H1 (cell line): Measurements from ENCODE around the gene ITGB8. TPM values are rescaled to one million over a fixed set of nuclear protein-coding genes. Genes with fewer than 3 reads are reported as not detected.

Experiments used
- CTCF ChIA-PET: fragments of 300-600 bp; sonication (Branson Sonifier 250); formaldehyde crosslinking; loops from one replicate; lab custom pipeline; 2021; ENCODE audit not compliant: partially characterized antibody; lab: Charles Lee
- POLR2A ChIA-PET: fragments of 300-600 bp; sonication (Branson Sonifier 250); formaldehyde crosslinking; loops from one replicate; lab custom pipeline; 2021; ENCODE audit warnings: inconsistent platforms; ENCODE audit not compliant: partially characterized antibody; lab: Charles Lee
- DNase-seq, 2 experiments: peaks; one replicate each; pipeline versions ENCODE4 v3.0.0 to v3.0.0-alpha.2; 2010 to 2022; ENCODE audit warnings: low spot score in 2 of 2, low read depth in 1 of 2, mixed read lengths in 1 of 2
- FAIRE-seq: peaks from 2 replicates; lab custom pipeline; 2011; peaks lifted over from hg19 to GRCh38; lab: Jason Lieb, UNC
- H2AFZ ChIP-seq: 2 replicates; pipeline ENCODE4 v1.8.1; 2012; ENCODE audit warnings: low read length, inconsistent platforms
- H2AK5ac ChIP-seq: 2 replicates; pipeline ENCODE4 v1.6.1; 2013; ENCODE audit warnings: low read depth, low read length
- H2BK120ac ChIP-seq: replicated peaks from 2 replicates; pipeline ENCODE3; 2013; ENCODE audit warnings: low read depth, low read length, inconsistent platforms
- H2BK12ac ChIP-seq: 2 replicates; pipeline ENCODE4 v1.6.1; 2013; ENCODE audit warnings: low read depth, low read length
- H2BK15ac ChIP-seq: 2 replicates; pipeline ENCODE4 v1.6.1; 2013; ENCODE audit warnings: low read length
- H2BK20ac ChIP-seq: 2 replicates; pipeline ENCODE4 v1.6.1; 2013; ENCODE audit warnings: low read length
- H2BK5ac ChIP-seq: 2 replicates; pipeline ENCODE4 v1.6.1; 2013; ENCODE audit warnings: low read depth, low read length
- H3K14ac ChIP-seq: 2 replicates; pipeline ENCODE4 v1.6.1; 2013; ENCODE audit warnings: inconsistent platforms; ENCODE audit not compliant: insufficient read length
- H3K18ac ChIP-seq: 2 replicates; pipeline ENCODE4 v1.6.1; 2013; ENCODE audit warnings: low read length; ENCODE audit errors: extremely low read depth
- H3K23ac ChIP-seq: 2 replicates; pipeline ENCODE4 v1.6.1; 2013; ENCODE audit warnings: inconsistent platforms; ENCODE audit not compliant: insufficient read length
- H3K23me2 ChIP-seq: 2 replicates; pipeline ENCODE4 v1.6.1; 2013; ENCODE audit warnings: low read depth, low read length
- H3K27ac ChIP-seq: 2 replicates; pipeline ENCODE4 v1.6.1; 2011; ENCODE audit warnings: low read depth, low read length, inconsistent platforms
- H3K27me3 ChIP-seq, 4 experiments: replicated peaks in 1 of 4; 1 replicate in 1 of 4; 2 replicates in 3 of 4; pipeline versions ENCODE4 v1.6.1 to v1.8.1; 2011 to 2013; ENCODE audit warnings: low read length in 3 of 4, mild to moderate bottlenecking in 3 of 4, inconsistent platforms in 2 of 4, mixed read lengths in 2 of 4, moderate library complexity in 1 of 4; ENCODE audit not compliant: control insufficient read depth in 3 of 4, insufficient read depth in 3 of 4; ENCODE audit errors: extremely low read depth in 1 of 4
- H3K36me3 ChIP-seq, 4 experiments: 2 replicates each; pipeline versions ENCODE4 v1.6.1 to v1.8.1; 2011 to 2013; ENCODE audit warnings: mild to moderate bottlenecking in 4 of 4, low read length in 3 of 4, moderate library complexity in 2 of 4, control low read depth in 1 of 4, inconsistent platforms in 1 of 4; ENCODE audit not compliant: insufficient read depth in 4 of 4, control insufficient read depth in 2 of 4
- H3K4ac ChIP-seq: replicated peaks from 2 replicates; pipeline ENCODE3; 2013; ENCODE audit warnings: low read length, low read depth, mixed read lengths, inconsistent platforms; ENCODE audit not compliant: insufficient read length
- H3K4me1 ChIP-seq, 4 experiments: replicated peaks in 1 of 4; 1 replicate in 1 of 4; 2 replicates in 3 of 4; pipeline versions ENCODE4 v1.6.1 to v1.8.1; 2011 to 2013; ENCODE audit warnings: low read length in 3 of 4, inconsistent platforms in 2 of 4, mixed read lengths in 1 of 4; ENCODE audit not compliant: insufficient read depth in 4 of 4, control insufficient read depth in 3 of 4
- H3K4me2 ChIP-seq, 2 experiments: 2 replicates each; pipeline versions ENCODE4 v1.6.1 to v1.8.1; 2011 to 2013; ENCODE audit warnings: low read depth in 2 of 2, low read length in 2 of 2, control low read depth in 1 of 2, inconsistent platforms in 1 of 2, mild to moderate bottlenecking in 1 of 2; ENCODE audit not compliant: insufficient read depth in 1 of 2
- H3K4me3 ChIP-seq, 4 experiments: fragments of 200-600, 300-600 bp in 1 of 4; sonication (generic), shearing (Covaris generic), sonication (Bioruptor Twin) in 1 of 4; 2 replicates each; pipeline versions ENCODE4 v1.5.1 to v1.8.1; 2011 to 2016; ENCODE audit warnings: low read length in 4 of 4, low read depth in 3 of 4, control low read depth in 2 of 4, inconsistent platforms in 2 of 4, mild to moderate bottlenecking in 2 of 4, mixed read lengths in 1 of 4, moderate library complexity in 1 of 4; ENCODE audit not compliant: insufficient read depth in 2 of 4; ENCODE audit errors: extremely low read depth in 1 of 4
- H3K56ac ChIP-seq: replicated peaks from 2 replicates; pipeline ENCODE3; 2013; ENCODE audit warnings: low read depth, mild to moderate bottlenecking, mixed read lengths, low read length, inconsistent platforms; ENCODE audit not compliant: insufficient read length
- H3K79me1 ChIP-seq: 2 replicates; pipeline ENCODE4 v1.6.1; 2013; ENCODE audit warnings: low read depth, low read length, control low read depth
- H3K79me2 ChIP-seq, 2 experiments: 2 replicates each; pipeline versions ENCODE4 v1.6.1 to v1.8.1; 2012 to 2013; ENCODE audit warnings: low read length in 2 of 2, mild to moderate bottlenecking in 2 of 2, inconsistent platforms in 1 of 2; ENCODE audit not compliant: insufficient read depth in 2 of 2, control insufficient read depth in 1 of 2
- H3K9ac ChIP-seq, 4 experiments: replicated peaks in 1 of 4; 1 replicate in 1 of 4; 2 replicates in 3 of 4; pipeline versions ENCODE4 v1.6.1 to v1.8.1; 2011 to 2013; ENCODE audit warnings: low read depth in 3 of 4, low read length in 3 of 4, control low read depth in 2 of 4, mild to moderate bottlenecking in 2 of 4, moderate library complexity in 2 of 4, inconsistent platforms in 1 of 4; ENCODE audit errors: extremely low read depth in 1 of 4
- H3K9me3 ChIP-seq, 2 experiments: 2 replicates each; pipeline versions ENCODE4 v1.6.1 to v1.8.1; 2012 to 2013; ENCODE audit warnings: mild to moderate bottlenecking in 2 of 2, moderate library complexity in 2 of 2, control low read depth in 1 of 2, inconsistent platforms in 1 of 2, low read depth in 1 of 2, low read length in 1 of 2, mixed read lengths in 1 of 2; ENCODE audit not compliant: insufficient read depth in 2 of 2
- H4K20me1 ChIP-seq, 2 experiments: replicated peaks in 1 of 2; 2 replicates each; pipeline versions ENCODE3 to v1.8.1; 2011 to 2013; ENCODE audit warnings: inconsistent platforms in 2 of 2, low read length in 2 of 2, mild to moderate bottlenecking in 1 of 2; ENCODE audit not compliant: insufficient read depth in 2 of 2, control insufficient read depth in 1 of 2
- H4K5ac ChIP-seq: 2 replicates; pipeline ENCODE4 v1.6.1; 2013; ENCODE audit warnings: low read length, low read depth, mixed read lengths, inconsistent platforms; ENCODE audit not compliant: insufficient read length
- H4K8ac ChIP-seq: 2 replicates; pipeline ENCODE4 v1.8.0; 2013; ENCODE audit warnings: mild to moderate bottlenecking, moderate library complexity, low read length, inconsistent platforms; ENCODE audit not compliant: insufficient read depth; ENCODE audit errors: extremely low read depth
- H4K91ac ChIP-seq: replicated peaks from 2 replicates; pipeline ENCODE3; 2013; ENCODE audit warnings: low read length, mixed read lengths, inconsistent platforms; ENCODE audit not compliant: insufficient read length
- GABPA ChIP-seq: IDR thresholded peaks from 2 replicates; pipeline ENCODE4 v1.6.1; 2011; ENCODE audit warnings: mild to moderate bottlenecking, low read length, moderate library complexity, borderline replicate concordance; ENCODE audit not compliant: insufficient read depth
- MAFK ChIP-seq: IDR thresholded peaks from 2 replicates; pipeline ENCODE4 v1.6.1; 2012; ENCODE audit warnings: low read depth, mild to moderate bottlenecking, improper control_type of control experiment, low read length
- POLR2A ChIP-seq, 2 experiments: IDR thresholded peaks; 1 replicate in 1 of 2; 2 replicates in 1 of 2; pipeline ENCODE4 v1.6.1; 2011; ENCODE audit warnings: low read depth in 2 of 2, low read length in 2 of 2, mild to moderate bottlenecking in 2 of 2; ENCODE audit errors: control extremely low read depth in 1 of 2
- TAF7 ChIP-seq: optimal IDR thresholded peaks from 2 replicates; pipeline ENCODE3; 2011; ENCODE audit warnings: low read depth, mild to moderate bottlenecking, inconsistent platforms, low read length, moderate library complexity, borderline replicate concordance
- TCF12 ChIP-seq: IDR thresholded peaks from 2 replicates; pipeline ENCODE4 v1.6.1; 2011; ENCODE audit warnings: low read depth, mild to moderate bottlenecking, low read length
- WGBS, 2 experiments: shearing (Covaris generic) in 1 of 2; methylation state at CpG; one replicate each; pipeline versions ENCODE4 v1.1.6 to v1.1.7; 2013 to 2015; ENCODE audit warnings: low lambda C conversion rate in 2 of 2, mixed read lengths in 2 of 2, inconsistent platforms in 1 of 2, low coverage in 1 of 2, missing lambda C conversion rate in 1 of 2; ENCODE audit not compliant: insufficient replicate concordance in 2 of 2, insufficient coverage in 1 of 2, insufficient read length in 1 of 2; ENCODE audit errors: extremely low coverage in 1 of 2, missing lambda C conversion rate in 1 of 2; 5-methylcytosine and 5-hydroxymethylcytosine counted together
- polyA plus RNA-seq, 7 experiments: library from polyadenylated mRNA; depleted of rRNA in 3 of 7; stranded (reverse) in 5 of 7; unstranded in 2 of 7; fragments of >200 nt in 5 of 7; fragments of 200-250 nt in 2 of 7; gene quantifications; 1 replicate in 5 of 7; 2 replicates in 1 of 7; 4 replicates in 1 of 7; pipeline versions ENCODE4 v1.2.1 to v1.2.3, GENCODE V29; 2011 to 2013; ENCODE audit warnings: missing spikeins in 2 of 7, mixed read lengths in 2 of 7
- total RNA-seq: library from RNA; stranded (reverse); fragmentation: NEBNext Ultra II Directional; extraction: Animal tissue kit (Norgen Biotek cat#: 25700); gene quantifications from 2 replicates; pipeline ENCODE4 v1.2.1, GENCODE V29; 2021

The ITGB8 gene
- total and polyA plus RNA-seq, 2 of the 8 experiments (the other 6 are each of a cell fraction or from before 2014, with no cell fraction given), result 1.2 to 3.6 TPM

DNA sequence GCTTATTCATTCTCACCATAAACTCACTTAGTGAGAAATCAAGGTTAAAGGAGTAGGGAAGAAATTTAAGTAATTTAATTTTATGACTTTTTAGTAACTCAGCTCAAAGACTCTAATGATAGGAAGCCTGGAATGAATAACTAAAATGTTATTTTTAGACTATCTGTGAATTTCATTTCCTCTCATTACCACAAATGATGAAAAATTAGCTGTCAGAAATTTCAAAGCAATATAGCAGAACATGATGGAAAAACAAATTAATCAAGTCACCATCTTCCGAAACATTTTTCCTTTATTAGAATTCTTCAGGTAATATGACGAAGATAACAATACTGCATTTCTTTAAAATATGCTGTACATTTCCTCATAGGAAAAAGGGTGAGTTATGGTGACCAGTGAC, 2.7 kb upstream of the ITGB8 start:
- Histone ChIP-seq H4K91ac (no peak overlapping the region), H3K27me3 (no peaks in the 10 kb centered on the region), H3K4me3 (no peak overlapping the region), H3K27ac (no peak overlapping the region), H2BK20ac (no peak overlapping the region), H3K14ac (no peak overlapping the region), H3K23ac (no peak overlapping the region), H2BK12ac (no peak overlapping the region), H3K9me3 (no peaks in the 10 kb centered on the region), H4K20me1 (no peaks in the 10 kb centered on the region), H3K36me3 (no peaks in the 10 kb centered on the region), H3K4ac (no peak overlapping the region), H3K56ac (no peak overlapping the region), H2AFZ (no peak overlapping the region), H2BK120ac (no peak overlapping the region), H3K9ac (no peak overlapping the region), H3K79me1 (no peaks in the 10 kb centered on the region), H2BK15ac (no peak overlapping the region), H3K79me2 (no peaks in the 10 kb centered on the region), H3K4me1 (peaks cover 0 to 2% (median 0%) of the 10 kb centered on the region in 4 experiments; a peak in 2 of 7 replicates), H3K23me2 (peaks cover 18% of the 10 kb centered on the region), H2BK5ac (no peak overlapping the region), H2AK5ac (no peak overlapping the region), H4K5ac (no peak overlapping the region), H4K8ac (no peak overlapping the region), H3K18ac (no peak overlapping the region), H3K4me2 (no peak overlapping the region)
- no peak for FAIRE-seq
- WGBS, 2 experiments, result 87% methylated on average over 2 of the region's 2 CpGs; no CpG with 5 or more reads in 1 of the 2 experiments
- TF ChIP-seq POLR2A (IDR thresholded peaks at IDR 0.05; ENCODE audit: control extremely low read depth in 1 of 2, low read depth in 2 of 2, low read length in 2 of 2), result no peak
- TF ChIP-seq TAF7, result no peak
- TF ChIP-seq MAFK, result no peak
- no peak for TF ChIP-seq TCF12
- no peak for TF ChIP-seq GABPA
- POLR2A ChIA-PET, result interaction anchor here (1.4 kb wide), 1 partner anchor 342 kb away, joined by 3 read pairs; no protein-coding TSS in a partner anchor
- DNase-seq, result no peak
- CTCF ChIA-PET, result interaction anchor here (0.6 to 4.2 kb wide), 6 partner anchors 10 to 324 kb away, joined by 3 to 24 read pairs (median 4); no protein-coding TSS in a partner anchor
